A172 (cell line): Measurements from ENCODE around the gene ACTR3C. TPM values are rescaled to one million over a fixed set of nuclear protein-coding genes. Genes with fewer than 3 reads are reported as not detected.

ENCODE experiments used
- DNase-seq: peaks from one replicate; pipeline ENCODE4 v3.0.0-alpha.2; 2015; ENCODE audit warnings: low spot score
- total RNA-seq: library from RNA; depleted of rRNA; stranded (reverse); fragments of >200 nt; shearing (Covaris generic); gene quantifications from 2 replicates; pipeline ENCODE4 v1.2.3, GENCODE V29; 2014

ACTR3C gene
- total RNA-seq, 1 experiment from 2014 or later, result 0.88 TPM

- no peak for DNase-seq
Measured at GRCh38 chr7:150359622-150360362, 36.4 kb upstream of the ACTR3C start.

- no peak for DNase-seq
Measured at GRCh38 chr7:150358988-150359621, 35.8 kb upstream of the ACTR3C start.

DNA sequence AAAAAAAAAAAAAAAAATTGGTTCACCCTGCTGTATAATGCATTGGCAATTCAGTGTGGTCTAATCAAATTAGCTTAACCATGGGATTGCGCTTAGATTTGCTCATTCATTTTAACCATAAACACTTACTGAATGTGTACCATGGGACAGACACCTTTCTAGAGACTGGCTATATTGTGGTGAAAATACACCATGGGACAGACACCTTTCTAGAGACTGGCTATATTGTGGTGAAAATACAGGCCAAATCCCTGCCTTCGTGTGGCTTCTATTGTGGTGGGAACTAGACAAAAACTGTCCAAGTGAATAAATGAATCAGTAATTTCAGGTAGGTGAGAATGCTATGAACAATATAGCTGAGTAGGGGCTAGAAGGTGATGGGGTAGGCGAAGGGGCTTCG lies 35.1 kb upstream of the ACTR3C start:
- no peak for DNase-seq

- peak; percentile 69 for DNase-seq
Measured at GRCh38 chr7:150357771-150358427, 34.6 kb upstream of the ACTR3C start.

- DNase-seq, result peak; percentile 38
Measured at GRCh38 chr7:150357270-150357669, 33.9 kb upstream of the ACTR3C start.

DNA sequence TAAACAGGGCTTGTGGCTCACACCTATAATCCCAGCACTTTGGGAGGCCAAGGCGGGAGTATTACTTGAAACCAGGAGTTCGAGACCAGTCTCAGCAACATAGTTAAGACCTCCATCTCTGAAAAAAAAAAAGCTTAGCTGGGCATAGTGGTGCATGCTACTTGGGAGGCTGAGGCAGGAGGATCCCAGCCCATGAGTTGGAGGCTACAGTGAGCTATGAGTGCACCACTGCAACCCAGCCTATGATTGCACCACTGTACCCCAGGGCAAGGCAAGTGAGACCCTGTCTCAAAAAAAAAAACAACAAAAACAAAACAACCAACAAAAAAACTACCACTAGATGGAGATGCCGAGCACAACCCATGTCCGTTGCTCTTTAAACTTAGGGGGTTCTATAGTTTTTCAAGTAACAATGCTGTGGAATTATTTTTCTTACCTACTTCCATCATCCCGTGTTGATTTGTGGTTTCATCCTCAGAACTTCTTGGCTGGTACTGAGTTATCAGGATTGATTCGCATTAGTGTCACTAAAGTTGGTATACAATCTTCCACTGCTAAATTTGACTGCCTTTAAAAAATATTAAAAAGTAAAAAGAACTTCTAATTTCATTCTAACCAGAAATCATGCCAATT lies 33.0 kb upstream of the ACTR3C start:
- DNase-seq, result no peak

- no peak for DNase-seq
Measured at GRCh38 chr7:150355666-150356059, 32.3 kb upstream of the ACTR3C start.

DNA sequence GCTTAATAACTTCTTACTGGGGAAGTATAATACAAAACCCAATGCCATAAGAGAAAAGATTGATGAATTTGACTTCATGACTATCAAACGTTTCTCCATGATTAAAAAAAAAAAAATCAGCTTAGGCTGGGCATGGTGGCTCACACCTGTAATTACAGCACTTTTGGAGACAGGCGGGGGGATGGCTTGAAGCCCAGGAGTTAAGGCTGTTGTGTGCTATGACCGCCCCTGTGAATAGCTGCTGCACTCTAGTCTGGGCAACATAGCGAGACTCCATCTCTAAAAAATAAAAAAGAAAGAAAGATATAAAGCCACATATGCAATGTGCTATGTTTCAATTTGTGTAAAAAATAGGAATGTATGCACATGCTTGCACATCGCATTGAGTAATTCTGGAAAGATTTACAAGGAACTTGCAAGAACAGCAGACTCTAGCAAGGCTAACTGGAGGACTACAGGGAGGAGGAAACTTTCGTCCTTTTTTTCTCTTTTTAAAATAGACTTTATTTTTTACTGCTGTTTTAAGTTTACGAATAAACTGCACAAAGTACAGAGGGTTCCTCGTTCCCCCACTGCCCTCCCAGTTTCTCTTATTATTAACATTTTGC lies 28.3 kb upstream of the ACTR3C start:
- no peak for DNase-seq

DNA sequence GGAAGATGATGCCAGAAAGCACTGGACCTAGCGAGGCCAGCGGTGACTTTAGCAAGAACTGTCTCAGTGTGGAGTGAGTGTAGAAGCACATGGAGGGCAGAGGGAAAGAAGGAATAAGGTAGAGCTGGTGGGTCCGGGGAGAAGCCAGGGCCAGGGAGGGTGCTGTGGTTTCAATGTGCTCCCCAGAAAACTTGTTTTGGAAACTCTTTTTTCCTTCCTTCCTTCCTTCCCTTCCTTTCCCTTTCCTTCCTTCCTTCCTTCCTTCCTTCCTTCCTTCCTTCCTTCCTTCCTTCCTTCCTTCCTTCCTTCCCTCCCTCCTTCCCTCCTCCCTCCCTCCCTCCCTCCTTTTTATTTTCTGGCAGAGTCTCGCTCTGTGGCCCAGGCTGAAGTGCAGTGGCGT lies 23.6 kb upstream of the ACTR3C start:
- no peak for DNase-seq

- DNase-seq, result no peak
Measured at GRCh38 chr7:150345012-150345411, 21.7 kb upstream of the ACTR3C start.

- DNase-seq, result no peak
Measured at GRCh38 chr7:150344299-150344698, 21.0 kb upstream of the ACTR3C start.

DNA sequence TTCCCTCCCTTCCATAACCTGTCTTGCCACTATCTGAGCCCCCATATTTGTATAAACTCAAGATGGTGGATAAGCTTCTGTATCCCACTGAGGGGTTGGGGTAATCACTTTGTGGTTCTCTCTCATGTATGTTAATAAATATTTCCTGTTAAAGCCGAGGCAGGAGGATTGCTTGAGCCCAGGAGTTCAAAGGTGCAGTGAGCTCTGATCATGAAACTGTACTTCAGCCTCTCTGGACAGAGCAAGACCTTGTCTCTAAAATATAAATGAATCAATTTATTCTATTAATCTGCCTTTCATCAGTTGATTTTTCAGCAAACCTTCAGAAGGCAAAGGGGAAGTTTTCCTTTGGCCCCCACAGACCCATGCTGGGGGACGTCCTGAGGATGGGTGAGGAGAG lies 19.9 kb upstream of the ACTR3C start:
- DNase-seq, result no peak

DNA sequence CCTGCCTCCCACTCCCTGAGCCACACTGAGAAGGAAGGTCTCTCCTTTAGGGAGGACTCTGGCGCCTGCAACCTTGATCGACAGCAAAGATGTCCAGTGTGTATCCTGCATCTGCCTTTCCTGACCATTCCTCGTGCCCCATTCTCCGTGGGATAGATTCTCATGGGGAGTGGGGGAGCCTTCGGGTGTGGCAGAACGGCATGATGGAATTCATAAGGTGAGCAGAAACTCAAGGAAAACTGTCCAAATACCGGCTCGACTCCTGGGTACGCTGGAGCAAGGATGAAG lies 18.7 kb upstream of the ACTR3C start:
- no peak for DNase-seq

GRCh38 chr7:150341263-150342120 lies 18.1 kb upstream of the ACTR3C start, which contains the start of gene RARRES2:
Gene RARRES2, minus strand, starts transcription at chr7:150341629. Its CDS starts 1,020 bp downstream, at chr7:150340609.
- DNase-seq, result no peak

- DNase-seq, result no peak
Measured at GRCh38 chr7:150340875-150341262, 17.5 kb upstream of the ACTR3C start.

DNA sequence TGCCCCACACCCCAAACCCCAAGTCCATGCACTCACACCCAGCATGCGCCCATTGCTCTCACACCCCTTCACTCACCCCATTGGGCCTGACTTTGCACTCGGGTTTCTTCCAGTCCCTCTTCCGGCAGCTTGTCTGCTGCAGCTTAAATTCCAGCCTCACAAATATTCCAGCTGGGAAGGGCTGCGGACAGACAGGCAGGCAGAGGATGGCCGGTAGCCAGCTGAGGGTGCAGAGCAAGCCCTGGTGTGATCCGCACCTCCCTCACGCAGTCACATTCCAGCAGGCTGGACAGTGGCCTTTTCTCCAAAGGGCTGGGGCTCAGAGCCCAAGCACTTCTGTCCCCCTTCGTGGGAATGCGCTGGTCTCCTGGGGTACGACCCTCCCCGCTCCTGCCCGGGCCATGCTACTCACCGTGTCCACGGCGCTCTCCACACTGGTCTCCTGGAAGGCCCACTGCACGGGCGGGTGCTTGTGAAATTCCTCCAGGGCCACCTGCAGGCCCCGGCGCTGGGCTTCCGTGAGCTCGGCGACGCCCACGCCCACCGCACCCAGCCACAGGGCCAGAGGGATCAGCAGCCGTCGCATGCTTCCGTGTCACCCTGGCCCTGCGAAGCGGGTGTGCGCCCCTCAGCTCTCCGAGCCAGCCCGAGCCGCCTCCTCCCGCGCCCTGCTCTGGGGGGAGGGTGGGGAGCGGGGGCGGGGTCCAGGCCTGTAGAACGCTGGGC lies 16.8 kb upstream of the ACTR3C start:
- peak; percentile 69 for DNase-seq

- peak; percentile 60 for DNase-seq
Measured at GRCh38 chr7:150339409-150339809, 16.1 kb upstream of the ACTR3C start.

GRCh38 chr7:150338166-150338829 lies 15.0 kb upstream of the ACTR3C start:
- DNase-seq, result no peak

GRCh38 chr7:150337659-150338081 lies 14.3 kb upstream of the ACTR3C start:
- DNase-seq, result no peak

- no peak for DNase-seq
Measured at GRCh38 chr7:150337179-150337578, 13.8 kb upstream of the ACTR3C start.
